ENCODE results near the gene ARHGEF26.

DNA sequence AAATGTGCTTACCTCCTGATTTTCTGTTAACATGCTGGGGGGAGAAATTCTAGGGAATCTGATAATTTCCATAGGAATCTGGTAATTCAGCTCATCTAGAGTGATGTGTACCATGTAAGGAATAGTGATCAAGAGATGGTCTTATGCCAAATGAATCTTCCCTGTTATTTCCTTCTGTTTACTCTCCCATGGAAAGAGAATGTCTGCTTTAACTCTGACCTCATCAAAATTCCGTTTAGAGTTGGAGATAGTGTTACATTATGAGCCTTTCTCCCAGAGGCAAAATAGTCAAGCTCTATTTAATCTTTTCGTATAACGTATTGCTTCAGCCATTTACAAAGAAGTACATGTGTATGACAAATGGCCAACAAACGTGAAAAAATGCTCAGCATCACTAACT is 76.6 kb downstream of the ARHGEF26 start:
- TF ChIP-seq GATA3 (IDR thresholded peaks at IDR 0.05; ENCODE audit: low read depth, low read length) = no peak
- TF ChIP-seq GATA2 (IDR thresholded peaks at IDR 0.05; ENCODE audit: low read depth, low read length) = no peak

Data from SH-SY5Y (cell line).